ENCODE data around the gene DBT. TPM values are rescaled to one million over a fixed set of nuclear protein-coding genes. Genes with fewer than 3 reads are reported as not detected.
"Not testable (repeated sequence)": the region's sequence is repeated elsewhere in the genome, so short reads cannot be mapped to it uniquely, and the experiment has no call there.

The DBT gene
- total RNA-seq, 2 experiments from 2014 or later, result 3.3 to 11.4 TPM

DNA sequence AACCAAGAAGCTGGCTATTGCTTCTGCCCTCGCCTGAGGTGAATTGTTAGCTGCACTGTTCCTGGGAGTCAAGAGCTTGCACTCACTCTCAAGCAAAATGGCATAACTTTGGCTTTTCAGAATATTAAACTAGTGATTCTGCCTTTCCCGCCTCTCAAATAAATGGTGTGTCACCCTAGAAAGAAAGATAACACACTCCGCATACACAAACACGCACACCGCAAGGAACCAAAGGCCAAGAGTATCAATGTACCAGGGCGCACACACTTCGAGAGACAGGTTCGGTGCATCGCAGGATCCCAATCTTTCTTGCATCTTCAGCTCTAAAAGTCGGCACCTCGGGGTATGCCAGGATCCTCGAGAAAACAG lies 15.9 kb upstream of the DBT start:
- Histone ChIP-seq H3K36me3 (ENCODE audit: insufficient read depth, low read length) (peaks cover 50% of the 10 kb centered on the region), H3K79me2 (ENCODE audit: insufficient read depth, low read depth, low read length) (peaks cover 34% of the 10 kb centered on the region), H3K27ac (ENCODE audit: low read depth, low read length, poor library complexity, severe bottlenecking) (peak overlapping the region; percentile 68), H3K9me2 (ENCODE audit: insufficient read depth, low read length) (no peaks in the 10 kb centered on the region), H4K20me1 (ENCODE audit: insufficient read depth, low read length) (no peaks in the 10 kb centered on the region), H3K4me1 (ENCODE audit: insufficient read depth, low read length, poor library complexity, severe bottlenecking) (peaks cover 19% of the 10 kb centered on the region), H2AFZ (ENCODE audit: low read length) (peak overlapping the region; percentile 94), H3K9me3 (ENCODE audit: low read length) (peaks cover 21% of the 10 kb centered on the region; the same call in 1 of the 2 replicates), H3K4me3 (ENCODE audit: low read depth, low read length, poor library complexity, severe bottlenecking) (peak overlapping the region; percentile 100), H3K4me2 (ENCODE audit: low read length) (peak overlapping the region; percentile 86)
- DNase-seq (ENCODE audit: low spot score), result no peak
- intact Hi-C loops (cut with micrococcal nuclease; ENCODE audit: unreplicated experiment), result loop anchor here (5.0 to 10.0 kb wide), 2 partner anchors 133 to 629 kb away; partner anchors contain the start of genes EXTL2, SASS6, SLC30A7 and TRMT13
- ChIA-PET POLR2A (interaction anchor here (0.6 to 3.7 kb wide), 16 partner anchors 9 to 295 kb away, joined by 3 to 47 read pairs (median 4); partner anchors contain the start of genes DBT and SLC35A3), CTCF (ENCODE audit: unreplicated experiment) (interaction anchor here (1.6 kb wide), 1 partner anchor 183 kb away, joined by 3 read pairs; no protein-coding TSS in a partner anchor)
- TF ChIP-seq, protein P1, sequence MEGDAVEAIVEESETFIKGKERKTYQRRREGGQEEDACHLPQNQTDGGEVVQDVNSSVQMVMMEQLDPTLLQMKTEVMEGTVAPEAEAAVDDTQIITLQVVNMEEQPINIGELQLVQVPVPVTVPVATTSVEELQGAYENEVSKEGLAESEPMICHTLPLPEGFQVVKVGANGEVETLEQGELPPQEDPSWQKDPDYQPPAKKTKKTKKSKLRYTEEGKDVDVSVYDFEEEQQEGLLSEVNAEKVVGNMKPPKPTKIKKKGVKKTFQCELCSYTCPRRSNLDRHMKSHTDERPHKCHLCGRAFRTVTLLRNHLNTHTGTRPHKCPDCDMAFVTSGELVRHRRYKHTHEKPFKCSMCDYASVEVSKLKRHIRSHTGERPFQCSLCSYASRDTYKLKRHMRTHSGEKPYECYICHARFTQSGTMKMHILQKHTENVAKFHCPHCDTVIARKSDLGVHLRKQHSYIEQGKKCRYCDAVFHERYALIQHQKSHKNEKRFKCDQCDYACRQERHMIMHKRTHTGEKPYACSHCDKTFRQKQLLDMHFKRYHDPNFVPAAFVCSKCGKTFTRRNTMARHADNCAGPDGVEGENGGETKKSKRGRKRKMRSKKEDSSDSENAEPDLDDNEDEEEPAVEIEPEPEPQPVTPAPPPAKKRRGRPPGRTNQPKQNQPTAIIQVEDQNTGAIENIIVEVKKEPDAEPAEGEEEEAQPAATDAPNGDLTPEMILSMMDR (conservative IDR thresholded peaks at IDR 0.05; ENCODE audit: low read length), result no peak
- no peak for TF ChIP-seq EZH2phosphoT487 (IDR thresholded peaks at IDR 0.05; ENCODE audit: borderline replicate concordance, low read depth, low read length)
- TSS peak; percentile 80 for BruUV-seq (replicated peaks)

DNA sequence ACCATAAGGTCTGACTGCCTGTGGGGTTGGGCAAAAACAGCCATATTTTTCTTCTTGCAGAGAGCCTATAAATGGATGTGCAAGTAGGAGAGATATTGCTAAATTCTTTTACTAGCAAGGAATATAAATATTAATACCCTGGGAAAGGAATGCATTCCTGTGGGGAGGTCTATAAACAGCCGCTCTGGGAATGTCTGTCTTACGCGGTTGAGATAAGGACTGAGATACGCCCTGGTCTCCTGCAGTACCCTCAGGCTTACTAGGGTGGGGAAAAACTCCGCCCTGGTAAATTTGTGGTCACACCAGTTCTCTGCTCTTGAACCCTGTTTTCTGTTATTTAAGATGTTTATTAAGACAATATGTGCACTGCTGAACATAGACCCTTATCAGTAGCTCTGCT lies 14.4 kb upstream of the DBT start:
- H3K4me2 ChIP-seq (ENCODE audit: low read length); H2AFZ ChIP-seq (ENCODE audit: low read length); DNase-seq (ENCODE audit: low spot score); CTCF ChIA-PET (ENCODE audit: unreplicated experiment); BruUV-seq (replicated peaks); H4K20me1 ChIP-seq (ENCODE audit: insufficient read depth, low read length); H3K27ac ChIP-seq (ENCODE audit: low read depth, low read length, poor library complexity, severe bottlenecking); H3K4me3 ChIP-seq (ENCODE audit: low read depth, low read length, poor library complexity, severe bottlenecking); H3K9me2 ChIP-seq (ENCODE audit: insufficient read depth, low read length): not testable (repeated sequence)
- POLR2A ChIA-PET, result interaction anchor here (1.0 to 1.1 kb wide), 2 partner anchors 11 to 19 kb away, joined by 3 to 4 read pairs; no protein-coding TSS in a partner anchor
- H3K79me2 ChIP-seq (ENCODE audit: insufficient read depth, low read depth, low read length), result peaks cover 34% of the 10 kb centered on the region
- peaks cover 21% of the 10 kb centered on the region; the same call in 1 of the 2 replicates for H3K9me3 ChIP-seq (ENCODE audit: low read length)
- peaks cover 36% of the 10 kb centered on the region for H3K36me3 ChIP-seq (ENCODE audit: insufficient read depth, low read length)
- intact Hi-C loops (cut with micrococcal nuclease; ENCODE audit: unreplicated experiment), result loop anchor here (10.0 kb wide), 1 partner anchor 631 kb away; the partner anchor contains the start of genes EXTL2 and SLC30A7
- H3K4me1 ChIP-seq (ENCODE audit: insufficient read depth, low read length, poor library complexity, severe bottlenecking), result peaks cover 19% of the 10 kb centered on the region

DNA sequence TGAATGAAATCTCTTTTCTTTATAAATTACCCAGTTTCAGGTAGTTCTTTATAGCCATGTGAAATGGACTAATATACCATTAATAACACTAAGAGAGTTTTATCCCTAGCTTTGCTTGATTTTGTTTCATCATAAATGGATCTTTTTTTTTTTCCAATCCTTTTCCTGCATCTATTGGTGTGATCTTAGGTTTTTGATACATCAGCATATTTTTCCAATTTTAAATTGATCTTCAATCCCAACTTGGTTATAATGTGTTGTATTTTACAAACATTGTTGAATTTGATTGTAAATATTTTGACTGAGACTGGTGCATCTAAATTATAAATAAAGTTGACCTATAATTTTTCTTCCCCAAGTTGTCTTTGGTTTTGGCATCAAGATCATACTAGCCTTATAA lies 12.1 kb upstream of the DBT start:
- peaks cover 14% of the 10 kb centered on the region for H3K79me2 ChIP-seq (ENCODE audit: insufficient read depth, low read depth, low read length)
- no peak overlapping the region for H3K27ac ChIP-seq (ENCODE audit: low read depth, low read length, poor library complexity, severe bottlenecking)
- intact Hi-C loops (cut with micrococcal nuclease; ENCODE audit: unreplicated experiment), result loop anchor here (10.0 kb wide), 1 partner anchor 633 kb away; the partner anchor contains the start of genes EXTL2 and SLC30A7
- H3K4me3 ChIP-seq (ENCODE audit: low read depth, low read length, poor library complexity, severe bottlenecking), result no peak overlapping the region
- TF ChIP-seq, protein P1 (conservative IDR thresholded peaks at IDR 0.05; ENCODE audit: low read length), result no peak
- TF ChIP-seq EZH2phosphoT487 (IDR thresholded peaks at IDR 0.05; ENCODE audit: borderline replicate concordance, low read depth, low read length), result no peak
- DNase-seq (ENCODE audit: low spot score), result no peak
- no peaks in the 10 kb centered on the region for H3K9me2 ChIP-seq (ENCODE audit: insufficient read depth, low read length)
- ChIA-PET POLR2A (interaction anchor here (0.5 kb wide), 1 partner anchor 99 kb away, joined by 3 read pairs; no protein-coding TSS in a partner anchor), CTCF (ENCODE audit: unreplicated experiment) (no interaction called here)
- peaks cover 8% of the 10 kb centered on the region for H3K4me1 ChIP-seq (ENCODE audit: insufficient read depth, low read length, poor library complexity, severe bottlenecking)
- peaks cover 21% of the 10 kb centered on the region; the same call in 1 of the 2 replicates for H3K9me3 ChIP-seq (ENCODE audit: low read length)
- no peaks in the 10 kb centered on the region for H4K20me1 ChIP-seq (ENCODE audit: insufficient read depth, low read length)
- no peak overlapping the region for H2AFZ ChIP-seq (ENCODE audit: low read length)
- no peak overlapping the region for H3K4me2 ChIP-seq (ENCODE audit: low read length)
- H3K36me3 ChIP-seq (ENCODE audit: insufficient read depth, low read length), result peaks cover 19% of the 10 kb centered on the region
- no TSS peak for BruUV-seq (replicated peaks)

DNA sequence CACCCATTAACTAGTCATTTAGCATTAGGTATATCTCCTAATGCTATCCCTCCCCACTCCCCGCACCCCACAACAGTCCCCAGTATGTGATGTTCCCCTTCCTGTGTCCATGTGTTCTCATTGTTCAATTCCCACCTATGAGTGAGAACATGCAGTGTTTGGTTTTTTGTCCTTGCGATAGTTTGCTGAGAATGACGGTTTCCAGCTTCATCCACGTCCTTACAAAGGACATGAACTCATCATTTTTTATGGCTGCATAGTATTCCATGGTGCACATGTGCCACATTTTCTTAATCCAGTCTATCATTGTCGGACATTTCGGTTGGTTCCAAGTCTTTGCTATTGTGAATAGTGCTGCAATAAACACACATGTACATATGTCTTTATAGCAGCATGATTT lies 8.8 kb upstream of the DBT start:
- BruUV-seq (replicated peaks); H2AFZ ChIP-seq (ENCODE audit: low read length); intact Hi-C loops (cut with micrococcal nuclease; ENCODE audit: unreplicated experiment); POLR2A ChIA-PET; H3K9me2 ChIP-seq (ENCODE audit: insufficient read depth, low read length); H3K36me3 ChIP-seq (ENCODE audit: insufficient read depth, low read length); H3K4me3 ChIP-seq (ENCODE audit: low read depth, low read length, poor library complexity, severe bottlenecking); H4K20me1 ChIP-seq (ENCODE audit: insufficient read depth, low read length); H3K4me1 ChIP-seq (ENCODE audit: insufficient read depth, low read length, poor library complexity, severe bottlenecking); H3K79me2 ChIP-seq (ENCODE audit: insufficient read depth, low read depth, low read length); H3K4me2 ChIP-seq (ENCODE audit: low read length); DNase-seq (ENCODE audit: low spot score); H3K27ac ChIP-seq (ENCODE audit: low read depth, low read length, poor library complexity, severe bottlenecking); CTCF ChIA-PET (ENCODE audit: unreplicated experiment): not testable (repeated sequence)
- 0 out of 2 replicates have a peak, but pooled peaks cover 14% of the 10 kb centered on the region for H3K9me3 ChIP-seq (ENCODE audit: low read length)

DNA sequence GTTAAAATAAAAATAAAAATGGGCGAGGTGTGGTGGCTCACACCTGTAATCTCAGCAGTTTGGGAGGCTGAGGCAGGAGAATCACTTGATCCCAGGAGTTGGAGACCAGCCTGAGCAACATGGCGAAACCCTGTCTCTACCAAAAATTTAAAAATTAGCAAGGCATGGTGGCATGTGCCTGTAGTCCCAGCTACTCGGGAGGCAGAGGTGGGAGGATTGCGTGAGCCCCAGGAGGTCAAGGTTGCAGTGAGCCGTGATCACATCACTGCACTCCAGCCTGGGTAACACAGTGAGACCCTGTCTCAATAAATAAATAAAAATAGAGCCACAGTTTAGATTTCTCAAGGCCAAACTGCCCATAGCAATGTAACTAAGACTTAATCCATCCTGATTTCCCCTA lies 6.6 kb upstream of the DBT start:
- H3K27ac ChIP-seq (ENCODE audit: low read depth, low read length, poor library complexity, severe bottlenecking); H4K20me1 ChIP-seq (ENCODE audit: insufficient read depth, low read length); CTCF ChIA-PET (ENCODE audit: unreplicated experiment); H3K9me3 ChIP-seq (ENCODE audit: low read length); H2AFZ ChIP-seq (ENCODE audit: low read length); BruUV-seq (replicated peaks); H3K4me1 ChIP-seq (ENCODE audit: insufficient read depth, low read length, poor library complexity, severe bottlenecking); H3K36me3 ChIP-seq (ENCODE audit: insufficient read depth, low read length); intact Hi-C loops (cut with micrococcal nuclease; ENCODE audit: unreplicated experiment); H3K79me2 ChIP-seq (ENCODE audit: insufficient read depth, low read depth, low read length); H3K4me3 ChIP-seq (ENCODE audit: low read depth, low read length, poor library complexity, severe bottlenecking); H3K4me2 ChIP-seq (ENCODE audit: low read length); DNase-seq (ENCODE audit: low spot score); H3K9me2 ChIP-seq (ENCODE audit: insufficient read depth, low read length): not testable (repeated sequence)
- POLR2A ChIA-PET, result interaction anchor here (0.6 to 1.4 kb wide), 3 partner anchors 10 to 447 kb away, joined by 4 to 8 read pairs (median 4); partner anchors contain the start of gene RTCA

All from OCI-LY7 (cell line).